Measurements from ENCODE around the gene RB1. TPM values are rescaled to one million over a fixed set of nuclear protein-coding genes. Genes with fewer than 3 reads are reported as not detected.

The RB1 gene
- total RNA-seq, 2 experiments from 2014 or later = 33.5 to 84.4 TPM

- ChIA-PET CTCF (ENCODE audit: unreplicated experiment) (no interaction called here), POLR2A (interaction anchor here (0.6 to 1.5 kb wide), 2 partner anchors 39 to 58 kb away, joined by 3 to 7 read pairs; no protein-coding TSS in a partner anchor)
- Histone ChIP-seq H2AFZ (ENCODE audit: low read length) (no peak overlapping the region), H3K4me3 (ENCODE audit: low read depth, low read length, poor library complexity, severe bottlenecking) (no peak overlapping the region), H3K79me2 (ENCODE audit: insufficient read depth, low read depth, low read length) (no peaks in the 10 kb centered on the region), H3K36me3 (ENCODE audit: insufficient read depth, low read length) (peaks cover 53% of the 10 kb centered on the region), H3K27ac (ENCODE audit: low read depth, low read length, poor library complexity, severe bottlenecking) (no peak overlapping the region), H3K4me1 (ENCODE audit: insufficient read depth, low read length, poor library complexity, severe bottlenecking) (peaks cover 51% of the 10 kb centered on the region), H4K20me1 (ENCODE audit: insufficient read depth, low read length) (no peaks in the 10 kb centered on the region; the same call in 1 of the 2 replicates), H3K9me3 (ENCODE audit: low read length) (no peaks in the 10 kb centered on the region), H3K4me2 (ENCODE audit: low read length) (0 out of 2 replicates have a peak overlapping the region, but pooled peaks have one; percentile 9), H3K9me2 (ENCODE audit: insufficient read depth, low read length) (no peaks in the 10 kb centered on the region)
- peak; percentile 16 for DNase-seq (ENCODE audit: low spot score)
- BruUV-seq (replicated peaks) = TSS peak; percentile 57
- intact Hi-C loops (cut with micrococcal nuclease; ENCODE audit: unreplicated experiment) = no loop called here
- TF ChIP-seq EZH2phosphoT487 (IDR thresholded peaks at IDR 0.05; ENCODE audit: borderline replicate concordance, low read depth, low read length) = no peak
- no peak for TF ChIP-seq CTCF (conservative IDR thresholded peaks at IDR 0.05; ENCODE audit: low read length)
Measured at GRCh38 chr13:48488995-48489394, 185.4 kb downstream of the RB1 start.

- POLR2A ChIA-PET = interaction anchor here (0.6 to 1.5 kb wide), 2 partner anchors 39 to 93 kb away, joined by 3 to 7 read pairs; no protein-coding TSS in a partner anchor
- Histone ChIP-seq H2AFZ (ENCODE audit: low read length) (no peak overlapping the region), H3K4me3 (ENCODE audit: low read depth, low read length, poor library complexity, severe bottlenecking) (no peak overlapping the region)
Measured at GRCh38 chr13:48489666-48490065, 186.1 kb downstream of the RB1 start.

More at GRCh38 chr13:48489666-48490065, 186.1 kb downstream of the RB1 start:
- DNase-seq (ENCODE audit: low spot score) = no peak
- H3K9me3 ChIP-seq (ENCODE audit: low read length) = no peaks in the 10 kb centered on the region
- intact Hi-C loops (cut with micrococcal nuclease; ENCODE audit: unreplicated experiment) = no loop called here
- peaks cover 51% of the 10 kb centered on the region for H3K4me1 ChIP-seq (ENCODE audit: insufficient read depth, low read length, poor library complexity, severe bottlenecking)
- CTCF ChIA-PET (ENCODE audit: unreplicated experiment) = no interaction called here
- BruUV-seq (replicated peaks) = no TSS peak
- TF ChIP-seq EZH2phosphoT487 (IDR thresholded peaks at IDR 0.05; ENCODE audit: borderline replicate concordance, low read depth, low read length) = no peak
- TF ChIP-seq CTCF (conservative IDR thresholded peaks at IDR 0.05; ENCODE audit: low read length) = no peak
- no peaks in the 10 kb centered on the region for H3K79me2 ChIP-seq (ENCODE audit: insufficient read depth, low read depth, low read length)
- H3K27ac ChIP-seq (ENCODE audit: low read depth, low read length, poor library complexity, severe bottlenecking) = no peak overlapping the region
- 0 out of 2 replicates have a peak overlapping the region, but pooled peaks have one; percentile 9 for H3K4me2 ChIP-seq (ENCODE audit: low read length)
- no peaks in the 10 kb centered on the region; the same call in 1 of the 2 replicates for H4K20me1 ChIP-seq (ENCODE audit: insufficient read depth, low read length)
- H3K9me2 ChIP-seq (ENCODE audit: insufficient read depth, low read length) = no peaks in the 10 kb centered on the region
- peaks cover 46% of the 10 kb centered on the region for H3K36me3 ChIP-seq (ENCODE audit: insufficient read depth, low read length)

Measured in OCI-LY7 (cell line).